ENCODE results near the gene GABRG3. TPM values are rescaled to one million over a fixed set of nuclear protein-coding genes. Genes with fewer than 3 reads are reported as not detected.

Gene GABRG3
- total RNA-seq, 3 donors from 2014 or later (not counting 1 experiment from before 2014, with no cell fraction given): not detected

DNA sequence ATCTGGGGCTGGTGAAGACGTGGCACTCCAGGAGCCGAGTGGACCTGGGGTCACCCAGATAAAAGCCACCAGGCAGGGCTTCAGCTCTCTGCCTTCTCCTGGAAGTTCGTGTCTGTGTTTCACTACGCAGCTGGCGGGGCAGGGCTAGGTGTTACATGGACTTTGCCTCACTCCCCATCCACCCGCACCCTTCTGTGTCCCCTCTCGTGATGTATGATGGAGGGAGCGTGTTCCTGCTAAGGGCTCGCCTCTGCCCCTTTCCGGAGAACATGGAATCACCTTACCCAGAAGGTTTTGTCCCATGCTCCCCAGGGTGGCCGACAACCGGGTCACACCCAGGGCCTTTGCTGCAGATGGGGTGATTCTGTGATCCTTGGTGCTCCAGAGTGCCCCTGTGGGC is 96.2 kb downstream of the GABRG3 start:
- intact Hi-C loops (cut with micrococcal nuclease): no loop called here

DNA sequence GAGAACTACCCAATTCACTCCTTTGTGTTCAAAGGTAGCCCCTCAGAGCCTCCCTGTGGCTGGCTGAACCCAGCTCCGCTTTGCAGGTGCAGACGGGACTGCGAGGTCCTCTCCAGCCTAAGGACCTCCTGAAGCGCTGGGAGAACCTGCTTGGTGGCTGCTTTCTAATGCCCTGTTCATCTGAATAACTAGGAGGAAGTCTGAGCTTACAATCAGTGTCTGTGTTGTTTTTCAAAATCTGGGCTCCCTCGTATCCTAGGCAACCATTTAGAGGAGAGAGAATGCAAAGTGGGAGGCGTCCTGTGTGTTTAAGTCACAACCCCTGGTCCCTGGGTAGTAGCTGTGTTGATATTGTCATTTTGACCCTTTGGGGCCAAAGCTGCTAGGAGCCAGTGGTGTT is 99.9 kb downstream of the GABRG3 start:
- Mint-ChIP-seq H3K27me3 (ENCODE audit: low read depth in 2 of 2) (no peaks in the 10 kb centered on the region), H3K9me3 (peaks cover 13 to 20% of the 10 kb centered on the region in 2 donors), H3K4me1 (no peaks in the 10 kb centered on the region), H3K27ac (no peak overlapping the region), H3K4me3 (no peak overlapping the region), H3K36me3 (no peaks in the 10 kb centered on the region)
- no peaks in the 10 kb centered on the region for H3K4me1 ChIP-seq (ENCODE audit: control insufficient read depth, insufficient read depth, low read length)
- no peaks in the 10 kb centered on the region for H3K27me3 ChIP-seq (ENCODE audit: control insufficient read depth, insufficient read depth, low read length)
- H3K27ac ChIP-seq (ENCODE audit: low read length): no peak overlapping the region
- H3K9me3 ChIP-seq (ENCODE audit: control insufficient read depth, insufficient read depth, low read length): peaks cover 28% of the 10 kb centered on the region
- intact Hi-C loops (cut with micrococcal nuclease): no loop called here
- ATAC-seq: no peak
- H3K4me3 ChIP-seq (ENCODE audit: low read length): no peak overlapping the region
- TF ChIP-seq, protein P1, sequence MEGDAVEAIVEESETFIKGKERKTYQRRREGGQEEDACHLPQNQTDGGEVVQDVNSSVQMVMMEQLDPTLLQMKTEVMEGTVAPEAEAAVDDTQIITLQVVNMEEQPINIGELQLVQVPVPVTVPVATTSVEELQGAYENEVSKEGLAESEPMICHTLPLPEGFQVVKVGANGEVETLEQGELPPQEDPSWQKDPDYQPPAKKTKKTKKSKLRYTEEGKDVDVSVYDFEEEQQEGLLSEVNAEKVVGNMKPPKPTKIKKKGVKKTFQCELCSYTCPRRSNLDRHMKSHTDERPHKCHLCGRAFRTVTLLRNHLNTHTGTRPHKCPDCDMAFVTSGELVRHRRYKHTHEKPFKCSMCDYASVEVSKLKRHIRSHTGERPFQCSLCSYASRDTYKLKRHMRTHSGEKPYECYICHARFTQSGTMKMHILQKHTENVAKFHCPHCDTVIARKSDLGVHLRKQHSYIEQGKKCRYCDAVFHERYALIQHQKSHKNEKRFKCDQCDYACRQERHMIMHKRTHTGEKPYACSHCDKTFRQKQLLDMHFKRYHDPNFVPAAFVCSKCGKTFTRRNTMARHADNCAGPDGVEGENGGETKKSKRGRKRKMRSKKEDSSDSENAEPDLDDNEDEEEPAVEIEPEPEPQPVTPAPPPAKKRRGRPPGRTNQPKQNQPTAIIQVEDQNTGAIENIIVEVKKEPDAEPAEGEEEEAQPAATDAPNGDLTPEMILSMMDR (IDR thresholded peaks at IDR 0.05): no peak
- no peak for DNase-seq
- WGBS (ENCODE audit: insufficient coverage): 70% methylated on average over 6 of the region's 6 CpGs
- no peaks in the 10 kb centered on the region for H3K36me3 ChIP-seq (ENCODE audit: control insufficient read depth, insufficient read depth, low read length)

More for the DNA sequence above, 96.2 kb downstream of the GABRG3 start:
- Mint-ChIP-seq H3K4me1 (no peaks in the 10 kb centered on the region), H3K36me3 (no peaks in the 10 kb centered on the region), H3K27ac (no peak overlapping the region), H3K9me3 (peaks cover 10 to 12% of the 10 kb centered on the region in 2 donors), H3K4me3 (no peak overlapping the region), H3K27me3 (ENCODE audit: low read depth in 2 of 2) (no peaks in the 10 kb centered on the region)
- DNase-seq (no peak), ATAC-seq (no peak)
- Histone ChIP-seq H3K27me3 (ENCODE audit: control insufficient read depth, insufficient read depth, low read length) (no peaks in the 10 kb centered on the region), H3K4me3 (ENCODE audit: low read length) (no peak overlapping the region), H3K36me3 (ENCODE audit: control insufficient read depth, insufficient read depth, low read length) (no peaks in the 10 kb centered on the region), H3K9me3 (ENCODE audit: control insufficient read depth, insufficient read depth, low read length) (peaks cover 28% of the 10 kb centered on the region), H3K4me1 (ENCODE audit: control insufficient read depth, insufficient read depth, low read length) (no peaks in the 10 kb centered on the region), H3K27ac (ENCODE audit: low read length) (no peak overlapping the region)
- 90% methylated on average over 12 of the region's 12 CpGs for WGBS (ENCODE audit: insufficient coverage)
- TF ChIP-seq, protein P1 (IDR thresholded peaks at IDR 0.05): no peak

DNA sequence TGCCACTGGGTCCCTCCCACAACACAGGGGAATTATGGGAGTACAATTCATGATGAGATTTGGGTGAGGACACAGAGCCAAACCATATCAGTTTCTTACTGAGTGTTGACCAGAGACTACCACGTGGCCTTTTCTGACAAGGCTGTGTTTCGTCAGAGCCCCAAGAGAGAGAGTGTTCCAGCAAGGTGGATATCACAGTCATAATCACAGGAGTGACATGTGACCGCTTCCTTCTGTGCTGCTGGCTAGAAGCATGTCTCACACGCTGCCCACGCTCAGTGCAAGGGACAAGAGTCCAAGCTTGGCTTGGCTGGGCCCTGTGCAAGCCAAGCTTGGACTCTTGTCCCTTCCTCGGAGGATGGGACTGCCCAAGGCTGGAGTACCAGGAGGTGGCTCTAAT is 103.2 kb downstream of the GABRG3 start:
- 83% methylated on average over 6 of the region's 6 CpGs for WGBS (ENCODE audit: insufficient coverage)
- no peak for DNase-seq
- Histone ChIP-seq H3K9me3 (ENCODE audit: control insufficient read depth, insufficient read depth, low read length) (peaks cover 10% of the 10 kb centered on the region), H3K27ac (ENCODE audit: low read length) (no peak overlapping the region), H3K27me3 (ENCODE audit: control insufficient read depth, insufficient read depth, low read length) (no peaks in the 10 kb centered on the region), H3K4me3 (ENCODE audit: low read length) (no peak overlapping the region), H3K4me1 (ENCODE audit: control insufficient read depth, insufficient read depth, low read length) (no peaks in the 10 kb centered on the region), H3K36me3 (ENCODE audit: control insufficient read depth, insufficient read depth, low read length) (no peaks in the 10 kb centered on the region)
- Mint-ChIP-seq H3K9me3 (peaks cover 10 to 17% of the 10 kb centered on the region in 2 donors), H3K4me3 (no peak overlapping the region), H3K36me3 (no peaks in the 10 kb centered on the region), H3K27me3 (ENCODE audit: low read depth in 2 of 2) (no peaks in the 10 kb centered on the region), H3K27ac (no peak overlapping the region), H3K4me1 (no peaks in the 10 kb centered on the region)
- no peak for ATAC-seq
- TF ChIP-seq, protein P1 (IDR thresholded peaks at IDR 0.05): no peak
- intact Hi-C loops (cut with micrococcal nuclease): no loop called here

DNA sequence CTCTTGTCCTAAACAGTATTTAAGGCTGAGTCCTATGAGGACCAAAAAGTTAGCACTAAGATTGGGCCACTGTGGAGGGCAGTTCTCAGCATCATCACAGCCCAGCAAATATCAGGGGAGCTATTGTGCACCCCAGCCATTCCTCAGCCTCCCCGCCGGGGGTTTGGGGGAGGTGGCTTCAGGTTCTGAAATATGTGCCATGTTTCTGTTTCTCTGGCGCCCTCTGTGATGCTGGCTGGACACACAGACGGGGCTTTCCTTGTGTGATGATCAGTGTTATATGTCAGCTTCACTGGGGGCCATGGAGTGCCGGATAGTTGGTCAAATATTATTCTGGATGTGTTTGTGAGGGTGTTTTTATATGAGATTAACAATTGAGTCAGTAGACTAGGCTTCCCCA is 106.8 kb downstream of the GABRG3 start:
- Mint-ChIP-seq H3K9me3 (peaks cover 3 to 10% of the 10 kb centered on the region in 2 donors), H3K4me3 (no peak overlapping the region), H3K27me3 (ENCODE audit: low read depth in 2 of 2) (no peaks in the 10 kb centered on the region), H3K4me1 (no peaks in the 10 kb centered on the region), H3K36me3 (no peaks in the 10 kb centered on the region), H3K27ac (no peak overlapping the region)
- 69% methylated on average over 5 of the region's 5 CpGs for WGBS (ENCODE audit: insufficient coverage)
- H3K27ac ChIP-seq (ENCODE audit: low read length): no peak overlapping the region
- TF ChIP-seq, protein P1 (IDR thresholded peaks at IDR 0.05): no peak
- no peaks in the 10 kb centered on the region for H3K36me3 ChIP-seq (ENCODE audit: control insufficient read depth, insufficient read depth, low read length)
- no peak overlapping the region for H3K4me3 ChIP-seq (ENCODE audit: low read length)
- no peaks in the 10 kb centered on the region for H3K4me1 ChIP-seq (ENCODE audit: control insufficient read depth, insufficient read depth, low read length)
- intact Hi-C loops (cut with micrococcal nuclease): no loop called here
- H3K27me3 ChIP-seq (ENCODE audit: control insufficient read depth, insufficient read depth, low read length): no peaks in the 10 kb centered on the region
- H3K9me3 ChIP-seq (ENCODE audit: control insufficient read depth, insufficient read depth, low read length): peaks cover 9% of the 10 kb centered on the region
- ATAC-seq: no peak
- DNase-seq: no peak
